HG02588 (cell line): ENCODE measurements around the gene ARHGEF16.

Source experiments
- ATAC-seq: cut with Tn5 transposase; IDR thresholded peaks from one replicate; pipeline ENCODE4 v1.9.1; 2021; ENCODE audit warnings: mild to moderate bottlenecking, moderate library complexity; ENCODE audit not compliant: unreplicated experiment

Gene ARHGEF16

DNA sequence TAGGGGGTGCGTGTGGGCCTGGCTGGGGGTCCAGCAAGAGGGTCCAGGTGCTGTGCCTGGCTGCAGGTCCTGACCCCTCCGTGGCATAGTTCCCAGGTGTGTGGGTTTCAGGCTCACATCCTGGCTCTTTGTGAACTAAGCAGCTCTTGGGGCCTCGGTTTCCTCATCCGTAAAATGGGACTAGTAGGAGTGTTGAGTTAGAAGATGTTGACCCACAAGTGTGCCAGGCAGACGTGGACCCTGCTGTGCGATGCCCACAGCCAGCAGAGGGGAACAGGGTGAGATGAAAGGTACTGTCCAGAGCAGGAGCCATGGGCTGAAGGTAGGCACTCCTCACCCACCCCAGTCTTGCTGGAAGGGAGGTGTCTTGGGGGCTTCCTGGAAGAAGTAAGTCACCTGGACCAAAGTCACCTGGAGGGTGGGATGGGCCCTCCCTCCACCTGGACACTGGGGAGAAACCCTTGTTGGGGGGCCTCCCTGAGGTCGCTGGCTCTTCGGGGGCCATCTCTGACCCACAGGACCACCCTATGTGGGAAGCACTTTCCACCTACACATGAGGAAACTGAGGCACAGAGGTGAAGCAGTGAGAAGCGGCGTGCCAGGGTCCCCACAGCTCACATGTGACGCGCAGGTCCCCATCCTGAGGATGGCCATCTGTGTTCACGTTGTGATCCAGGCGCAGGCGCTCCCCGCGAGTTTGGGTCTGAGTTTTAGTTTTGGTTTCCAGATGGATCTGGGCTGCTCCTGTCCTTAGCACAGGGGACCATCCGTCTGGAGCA lies 1.4 kb downstream of the ARHGEF16 start:
- no peak for ATAC-seq

DNA sequence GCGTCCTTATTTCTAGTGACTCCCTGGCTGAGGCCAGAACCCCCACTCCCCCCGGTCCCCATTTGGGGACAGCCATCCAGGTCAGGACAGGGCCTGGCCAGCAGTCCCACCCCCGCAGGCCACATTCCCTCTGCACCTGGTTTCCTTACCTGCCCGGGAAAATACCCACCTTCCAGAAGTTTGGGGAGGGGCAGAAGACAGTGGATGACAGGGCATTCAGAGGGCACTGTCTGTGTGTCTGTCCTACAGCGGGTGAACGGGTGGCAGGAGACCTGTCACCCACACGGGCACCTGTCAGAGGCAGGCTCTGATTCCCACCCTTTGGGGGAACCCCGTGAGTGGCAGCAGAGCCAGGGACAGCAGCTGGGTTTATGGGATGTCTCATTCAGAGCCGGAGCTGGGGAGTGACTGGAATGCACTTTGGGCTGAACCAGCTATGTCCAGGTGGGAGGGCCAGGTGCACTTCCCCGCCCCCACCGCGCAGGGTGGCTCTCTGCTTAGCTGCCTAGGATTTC lies 2.0 kb downstream of the ARHGEF16 start:
- ATAC-seq: no peak

DNA sequence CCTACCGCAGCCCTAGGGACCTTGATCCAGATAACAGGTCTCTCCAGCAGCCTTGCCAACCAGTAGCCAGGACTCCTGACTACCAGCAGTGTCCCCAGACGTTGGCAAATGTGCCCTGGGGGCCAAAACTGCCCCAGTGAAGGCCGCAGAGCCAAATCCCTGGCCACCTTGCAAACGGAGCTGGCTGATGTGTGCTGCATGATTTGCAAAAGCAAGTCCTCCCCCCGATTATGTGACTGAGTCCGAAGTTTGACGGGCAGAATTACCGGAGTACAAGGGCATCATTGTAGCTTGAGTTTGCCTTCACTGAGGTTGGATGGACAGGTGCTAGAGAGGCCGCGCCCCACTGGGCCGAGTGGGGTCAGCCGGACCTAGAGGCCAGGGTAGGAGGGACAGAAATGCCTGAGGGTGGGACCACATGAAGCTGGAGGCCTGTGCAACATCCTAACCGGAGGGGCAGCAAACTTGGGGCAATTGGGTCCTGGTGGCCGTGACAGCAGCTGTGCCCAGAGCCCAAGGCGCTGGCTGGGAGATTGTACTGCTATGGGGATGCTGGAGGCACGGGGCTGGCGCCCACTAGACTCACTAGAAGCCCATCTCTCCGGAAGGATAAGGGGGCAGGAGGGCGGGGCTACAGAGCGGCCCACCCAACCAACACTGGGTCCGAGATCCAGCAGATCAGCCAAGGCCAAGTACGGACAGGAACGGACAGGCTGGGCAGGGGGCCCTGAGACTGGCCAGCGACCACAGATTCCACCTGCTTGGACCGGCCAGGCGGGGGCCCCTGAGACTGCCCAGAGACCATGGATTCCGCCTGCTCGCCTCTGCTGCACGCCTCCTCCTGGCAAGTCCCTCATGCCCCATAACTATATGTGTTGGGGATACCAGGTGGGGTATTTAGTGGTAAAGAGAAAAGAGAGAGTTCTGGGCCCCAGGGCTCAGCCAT lies 2.8 kb downstream of the ARHGEF16 start:
- no peak for ATAC-seq

DNA sequence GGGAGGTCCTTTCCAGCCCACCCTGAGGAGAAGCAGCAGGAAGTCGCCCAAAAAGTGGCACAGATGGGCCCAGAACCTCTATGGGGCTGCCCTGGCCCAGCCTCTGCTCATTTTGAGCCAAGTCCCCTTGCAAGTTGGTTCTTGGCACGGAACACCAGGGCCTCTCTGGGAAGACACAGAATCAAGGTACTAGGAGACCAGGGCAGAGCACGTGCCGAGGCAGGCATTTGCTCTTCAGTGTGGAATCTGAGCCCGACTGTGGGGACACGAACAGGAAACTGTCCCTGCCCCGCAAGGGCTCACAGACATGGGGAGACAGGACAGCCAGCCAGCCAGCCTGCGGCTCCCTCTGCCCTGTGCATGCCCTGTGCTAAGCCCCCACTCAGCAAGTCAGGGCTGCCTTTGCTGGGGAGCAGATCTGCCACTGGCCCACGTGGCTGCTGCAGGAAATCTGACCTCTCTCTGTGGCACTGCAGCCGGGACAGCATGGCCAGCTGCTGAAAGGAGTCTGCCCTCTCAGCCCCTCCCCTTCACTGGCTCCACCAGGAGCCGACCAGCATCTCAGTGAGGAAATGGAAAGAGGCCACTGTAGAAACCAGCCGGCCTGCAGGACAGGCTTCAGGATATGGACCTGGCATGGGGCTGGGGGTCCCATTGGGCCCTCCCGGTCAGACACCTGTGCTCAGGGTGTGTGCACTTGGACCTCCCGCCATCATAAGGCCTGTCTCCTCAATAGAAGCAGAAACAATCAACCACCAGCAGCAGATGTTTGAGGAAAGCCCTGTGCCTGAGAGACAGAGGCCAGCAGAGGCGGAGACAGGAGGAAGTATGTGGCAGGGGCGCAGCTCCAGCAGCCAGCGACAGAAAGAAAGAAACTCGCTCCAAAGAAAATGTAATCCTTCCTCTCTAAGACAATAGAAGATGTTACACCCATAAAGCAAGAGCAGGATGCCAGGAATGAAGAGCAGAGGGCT lies 3.7 kb downstream of the ARHGEF16 start:
- ATAC-seq: no peak

DNA sequence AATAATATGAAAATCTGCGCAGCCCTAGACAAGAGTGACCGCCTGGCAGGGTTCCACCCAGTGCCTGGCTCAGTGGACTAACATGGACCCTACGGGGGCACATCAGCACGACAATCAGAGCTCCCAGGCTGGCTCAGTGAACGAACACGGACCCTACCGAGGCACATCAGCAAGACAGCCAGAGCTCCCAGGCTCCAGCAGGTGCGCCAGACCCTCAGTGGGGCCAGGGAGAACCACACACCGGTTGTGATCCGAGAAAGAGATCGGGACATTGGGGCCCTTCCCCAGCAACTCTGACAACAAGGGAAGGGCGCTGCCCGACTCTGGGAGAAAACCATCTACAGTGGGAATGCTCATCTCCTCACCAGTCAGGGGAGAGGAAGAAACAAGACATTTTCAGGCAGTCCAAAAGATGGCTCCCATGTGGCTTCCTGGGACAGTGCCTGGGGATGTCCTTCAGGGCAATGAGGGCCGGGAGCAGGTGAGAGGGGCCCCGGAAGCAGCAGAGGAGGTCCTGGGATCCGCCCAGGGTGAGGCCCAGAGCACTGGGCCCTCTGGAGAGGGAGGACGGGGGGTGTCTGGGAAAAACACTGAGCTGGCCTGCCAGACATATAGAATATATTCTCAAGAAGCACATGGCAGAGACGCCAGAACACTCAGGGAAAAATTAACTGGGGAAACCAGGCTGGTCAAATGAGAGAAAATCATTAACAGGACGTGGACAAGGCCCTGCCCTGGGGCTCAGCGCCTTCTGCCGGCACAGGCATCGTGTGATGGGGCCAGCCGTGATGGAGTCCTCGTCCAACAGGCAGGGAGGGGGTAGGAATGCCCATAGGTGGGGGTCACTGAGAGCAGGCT lies 4.8 kb downstream of the ARHGEF16 start:
- no peak for ATAC-seq

DNA sequence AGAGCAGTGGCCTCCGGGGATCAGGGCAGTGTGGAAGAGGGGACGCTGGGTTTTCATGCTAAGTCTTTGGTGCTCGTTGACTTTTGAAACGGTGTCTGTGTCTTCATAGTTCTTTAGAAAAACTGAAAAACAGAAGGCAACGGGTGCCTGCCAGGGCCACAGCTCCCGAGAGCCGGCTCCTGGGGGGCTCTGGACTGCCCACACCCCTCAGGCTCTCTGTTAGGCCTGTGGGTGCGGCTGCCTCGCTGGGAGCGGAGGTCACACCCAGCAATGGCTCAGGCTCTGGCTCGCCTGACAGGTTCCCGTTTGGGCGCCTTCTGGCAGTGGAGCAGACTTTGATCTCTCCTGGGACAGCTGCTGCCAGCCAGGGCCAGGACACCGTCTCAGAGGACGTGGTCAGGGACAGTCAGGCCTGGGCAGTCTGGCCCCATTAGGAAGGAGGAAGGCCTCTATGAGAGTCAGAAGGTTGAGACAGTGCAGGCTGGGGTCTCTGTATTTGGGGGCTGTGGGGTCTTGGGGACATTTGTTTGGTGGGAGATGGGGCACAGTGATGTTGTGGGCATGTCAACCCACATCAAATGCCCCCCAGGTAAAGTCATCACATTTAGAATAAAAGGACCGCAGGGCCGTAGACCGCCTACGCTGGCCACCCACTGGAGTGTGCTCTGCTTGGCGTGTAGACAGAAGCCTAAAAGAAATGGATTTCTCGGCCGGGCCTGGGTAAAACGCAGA lies 5.6 kb downstream of the ARHGEF16 start:
- ATAC-seq: no peak

DNA sequence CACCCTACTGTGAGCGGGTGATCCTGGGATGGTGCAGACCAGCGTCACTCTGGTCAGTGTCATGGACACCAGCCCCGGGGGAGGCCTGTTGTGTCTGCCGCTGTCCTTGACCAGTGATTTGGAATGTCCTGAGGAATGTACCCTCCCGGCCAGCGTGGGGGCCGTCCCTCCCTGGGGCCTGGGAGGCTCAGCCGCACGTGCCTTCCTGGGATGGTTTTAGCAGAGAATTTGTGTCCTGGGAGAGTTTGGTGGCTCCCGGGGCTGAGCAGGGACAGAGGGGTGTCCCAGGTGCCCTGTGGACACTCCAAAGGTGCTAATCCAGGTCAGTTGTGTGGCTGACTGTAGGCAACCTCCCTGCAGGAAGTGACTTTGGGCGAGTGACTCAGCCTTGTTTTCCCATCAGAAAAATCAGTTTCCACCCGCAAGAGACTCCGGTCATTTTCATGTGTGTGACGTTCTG lies 6.2 kb downstream of the ARHGEF16 start:
- ATAC-seq: no peak

DNA sequence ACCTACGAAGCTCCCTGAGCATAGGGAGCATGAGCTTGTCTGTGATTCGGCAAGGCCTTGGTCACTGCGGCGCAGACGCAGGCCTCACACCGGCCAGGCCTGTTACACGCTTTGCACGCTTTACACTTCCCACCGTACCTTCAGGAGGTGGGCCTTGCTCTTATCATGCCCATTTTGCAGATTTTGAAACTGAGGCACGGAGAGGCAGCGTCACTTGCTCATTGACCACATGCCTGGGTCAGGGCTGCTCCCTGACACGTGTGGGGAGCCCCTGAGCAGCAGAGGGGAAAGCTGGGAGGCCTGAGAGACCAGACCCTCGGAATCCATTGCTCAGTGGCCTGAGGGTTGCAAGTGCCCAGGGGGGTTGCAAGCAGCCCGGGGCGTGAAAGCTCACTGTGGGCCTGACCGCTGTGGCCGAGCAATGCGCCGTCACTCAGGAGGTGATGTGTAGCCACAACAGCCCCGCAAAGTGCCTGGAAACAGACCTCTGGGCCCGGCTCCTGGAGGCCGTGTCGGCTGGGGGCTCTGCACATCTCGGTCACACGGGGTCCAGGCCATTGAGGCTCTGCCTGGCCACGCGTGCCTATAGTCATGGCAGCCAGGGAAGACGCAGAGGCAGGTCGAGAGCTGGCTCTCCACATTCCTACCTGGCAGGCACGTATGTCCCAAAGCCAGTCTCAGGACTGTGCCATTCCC lies 6.9 kb downstream of the ARHGEF16 start:
- no peak for ATAC-seq

DNA sequence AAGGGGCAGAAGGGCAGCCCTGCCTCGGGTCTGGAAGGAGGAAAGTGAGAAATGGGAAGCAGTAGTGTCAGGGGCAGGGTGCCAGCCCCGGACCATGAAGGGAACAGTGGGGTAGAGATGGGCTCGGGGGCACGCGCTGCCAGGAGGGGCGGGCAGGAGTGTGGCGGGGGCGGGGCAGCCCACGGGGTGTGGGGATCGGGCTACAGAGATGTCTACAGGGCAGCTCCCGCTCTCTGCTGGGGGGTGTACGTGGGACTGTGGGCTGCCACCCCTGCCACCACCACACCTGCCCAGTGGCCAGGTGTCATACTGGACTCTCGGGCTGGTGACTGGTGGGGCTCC lies 7.4 kb downstream of the ARHGEF16 start:
- ATAC-seq: no peak

DNA sequence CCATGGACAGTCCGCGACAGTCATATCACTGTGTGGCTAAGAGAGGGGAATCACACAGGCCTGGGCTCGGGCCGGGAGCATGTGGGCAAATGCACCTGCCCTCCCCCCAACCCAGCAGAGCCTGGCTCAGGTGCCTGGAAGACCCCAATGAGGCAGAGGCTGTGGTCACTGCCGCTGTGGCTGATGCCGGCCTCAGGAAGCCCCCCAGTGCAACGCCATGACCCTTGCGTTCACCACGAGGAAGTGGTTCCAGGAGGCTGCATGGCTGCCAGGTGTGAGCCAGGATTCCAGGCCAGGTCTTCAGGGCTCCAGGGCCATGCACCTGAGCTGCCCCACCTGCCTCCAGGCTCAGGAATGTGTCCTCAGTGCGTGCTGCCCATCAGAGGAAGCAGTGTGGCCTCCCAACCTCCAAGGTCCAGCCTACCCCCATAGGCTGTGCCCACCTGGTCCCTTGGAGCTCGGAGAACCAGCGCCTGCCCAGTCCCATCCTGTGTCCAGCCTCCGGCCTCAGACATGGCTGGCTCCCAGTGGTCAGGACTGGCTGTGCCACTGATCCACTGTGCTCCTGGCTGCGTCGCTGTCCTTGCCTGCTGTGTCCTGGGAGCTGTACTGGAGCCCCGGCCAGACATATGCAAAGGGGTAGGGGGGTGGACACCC lies 8.0 kb downstream of the ARHGEF16 start:
- no peak for ATAC-seq

DNA sequence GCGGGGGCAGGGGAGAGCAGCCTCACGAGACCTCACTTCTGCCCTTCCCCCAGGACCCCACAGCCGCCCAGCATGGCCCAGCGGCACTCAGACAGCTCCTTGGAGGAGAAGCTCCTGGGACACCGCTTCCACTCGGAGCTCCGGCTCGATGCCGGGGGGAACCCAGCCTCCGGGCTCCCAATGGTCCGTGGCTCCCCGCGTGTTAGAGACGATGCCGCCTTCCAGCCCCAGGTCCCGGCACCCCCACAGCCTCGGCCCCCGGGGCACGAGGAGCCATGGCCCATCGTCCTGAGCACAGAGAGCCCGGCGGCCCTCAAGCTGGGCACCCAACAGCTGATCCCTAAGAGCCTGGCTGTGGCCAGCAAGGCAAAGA lies 8.5 kb downstream of the ARHGEF16 start:
- ATAC-seq: no peak

DNA sequence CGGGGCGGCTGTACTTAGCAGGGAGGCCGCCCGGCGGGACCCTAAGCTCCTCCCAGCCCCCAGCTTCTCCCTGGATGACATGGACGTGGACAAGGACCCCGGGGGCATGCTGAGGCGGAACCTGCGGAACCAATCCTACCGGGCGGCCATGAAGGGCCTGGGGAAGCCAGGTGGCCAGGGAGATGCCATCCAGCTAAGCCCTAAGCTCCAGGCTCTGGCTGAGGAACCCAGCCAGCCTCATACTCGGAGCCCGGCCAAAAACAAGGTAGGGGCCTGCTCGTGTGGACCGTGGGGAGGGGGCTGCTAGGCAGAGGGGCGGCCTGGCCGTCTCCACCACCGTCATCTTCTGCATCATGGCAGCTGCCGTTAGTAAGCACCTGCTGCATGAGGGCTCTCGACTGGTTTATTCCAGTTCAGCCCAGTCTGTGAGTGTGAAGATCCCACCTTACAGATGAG lies 9.0 kb downstream of the ARHGEF16 start:
- no peak for ATAC-seq

DNA sequence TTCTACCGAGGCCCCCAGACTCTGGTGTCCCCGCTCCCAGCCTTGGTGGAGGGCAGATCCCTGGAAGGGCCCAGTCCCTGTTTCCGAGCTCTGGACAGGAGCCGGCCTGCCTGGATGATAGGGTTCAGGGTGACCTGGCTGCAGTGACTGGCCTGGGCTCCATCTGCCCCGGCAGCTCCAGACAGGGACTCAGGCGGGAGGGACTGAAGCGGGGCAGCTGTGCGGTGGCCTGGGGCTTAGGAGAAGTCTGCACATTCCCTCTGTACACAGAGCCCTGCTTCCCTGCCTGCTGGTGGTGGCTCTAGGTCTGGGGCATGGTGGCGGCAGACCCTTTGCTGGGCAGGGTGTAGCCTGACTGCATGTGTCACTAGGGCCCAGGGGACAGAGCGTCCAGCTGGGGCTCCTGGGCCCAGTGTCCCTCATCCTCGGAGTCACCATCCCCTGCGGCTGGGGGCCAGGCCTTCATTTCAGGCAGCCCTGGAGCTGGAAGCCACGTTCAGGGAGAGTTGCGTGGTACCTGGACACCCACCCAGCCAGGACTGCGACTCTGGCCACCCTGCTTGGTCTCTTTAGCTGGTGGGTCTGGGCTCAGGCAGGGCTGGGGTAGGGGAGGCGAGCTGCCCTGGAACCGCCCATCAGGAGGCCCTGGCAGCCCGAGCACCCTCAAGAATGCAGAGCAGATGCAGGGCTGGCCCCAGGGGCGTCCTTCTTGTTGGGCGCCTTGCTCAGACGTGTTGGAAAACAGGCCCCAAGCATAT lies 9.6 kb downstream of the ARHGEF16 start:
- no peak for ATAC-seq

DNA sequence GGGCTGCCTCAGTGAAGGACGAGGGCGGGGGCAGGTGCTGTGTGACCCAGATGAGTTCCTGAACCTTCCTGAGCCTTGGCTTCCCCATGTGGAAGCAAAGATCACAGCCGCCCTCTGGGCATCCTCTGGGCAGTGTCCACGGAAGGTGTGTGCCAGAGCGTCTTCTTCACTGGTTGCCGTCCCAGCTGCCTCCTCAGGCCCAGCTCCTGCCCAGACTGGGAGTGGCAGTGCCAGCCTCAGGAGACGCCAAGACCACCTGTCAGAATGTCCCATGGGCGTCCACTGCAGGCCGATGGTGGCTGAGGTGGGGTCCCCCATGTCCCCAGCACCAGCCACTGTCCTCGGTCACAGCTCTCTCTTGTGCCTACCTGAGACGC lies 10.2 kb downstream of the ARHGEF16 start:
- ATAC-seq: no peak

DNA sequence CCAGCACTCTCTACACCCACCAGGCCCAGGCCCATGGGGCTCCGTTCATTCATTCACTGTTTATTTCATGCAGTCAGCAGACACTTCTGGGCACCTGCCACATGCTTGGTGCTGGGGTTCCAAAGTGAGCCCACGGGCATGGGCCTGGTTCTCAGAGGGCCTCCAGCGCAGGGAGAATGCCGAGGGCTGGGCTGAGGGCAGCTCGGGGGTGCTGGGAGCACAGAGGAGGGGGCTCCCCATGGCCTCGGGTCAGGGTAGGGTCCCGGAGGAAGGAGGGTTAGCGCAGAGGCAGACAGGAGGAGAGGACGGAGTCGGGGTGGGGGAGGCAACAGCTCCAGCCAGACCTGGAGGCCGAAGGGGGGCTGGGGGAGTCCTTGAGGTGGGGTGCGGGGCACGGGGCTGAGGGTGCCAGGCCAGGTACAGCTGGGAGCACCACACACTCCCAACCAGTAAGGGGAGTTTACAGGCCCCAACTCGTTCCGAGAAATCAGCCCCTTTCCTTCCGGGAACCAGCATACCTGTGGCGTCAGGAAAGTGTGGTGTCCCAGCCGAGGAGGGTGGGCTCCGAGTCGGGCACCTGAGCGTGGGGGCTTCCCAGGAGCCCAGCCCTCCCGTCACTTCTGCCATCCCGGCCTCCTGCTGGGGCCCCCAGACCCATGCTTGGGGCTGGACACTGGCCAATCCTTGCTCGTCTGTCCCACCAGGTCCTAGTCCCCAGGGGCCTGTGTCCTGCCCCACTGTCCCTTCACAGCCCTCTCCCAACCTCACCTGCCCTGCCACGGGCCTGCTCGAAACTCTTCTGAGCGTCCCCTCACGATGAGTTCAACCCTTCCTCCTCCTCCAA lies 10.8 kb downstream of the ARHGEF16 start:
- ATAC-seq: no peak

DNA sequence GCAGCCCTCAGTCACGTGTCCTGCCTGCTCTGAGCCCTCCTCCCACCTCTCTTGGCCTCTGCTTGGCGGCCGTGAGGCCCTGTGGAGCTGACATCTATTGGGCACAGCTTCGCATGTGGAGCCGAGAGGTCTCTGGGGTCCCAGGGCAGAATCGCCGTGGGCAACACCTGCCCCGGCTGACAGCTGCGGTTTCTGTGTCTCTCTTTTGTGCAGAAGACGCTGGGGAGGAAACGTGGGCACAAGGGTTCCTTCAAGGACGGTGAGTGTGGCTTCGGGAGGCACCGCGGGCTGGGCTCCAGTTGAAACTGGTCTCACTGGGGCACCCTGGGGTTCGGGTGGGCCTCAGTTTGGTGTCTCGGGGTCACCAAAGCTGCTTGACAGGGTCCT lies 11.5 kb downstream of the ARHGEF16 start:
- ATAC-seq: no peak
